Measurements from ENCODE around the gene GRK7. TPM values are rescaled to one million over a fixed set of nuclear protein-coding genes. Genes with fewer than 3 reads are reported as not detected.
"Not testable (repeated sequence)": the region's sequence is repeated elsewhere in the genome, so short reads cannot be mapped to it uniquely, and the experiment has no call there.

GRK7 gene
- total RNA-seq, 1 donor from 2014 or later = not detected

- intact Hi-C loops (cut with DNase I) = no loop called here
- ATAC-seq (no peak), DNase-seq (ENCODE audit: low spot score) (no peak)
Measured at GRCh38 chr3:141746962-141747361, 16.2 kb upstream of the GRK7 start.

GRCh38 chr3:141753399-141753798, 9.8 kb upstream of the GRK7 start:
- no peak for ATAC-seq
- DNase-seq (ENCODE audit: low spot score) = no peak
- intact Hi-C loops (cut with DNase I) = no loop called here

- DNase-seq (ENCODE audit: low spot score) = no peak
- intact Hi-C loops (cut with DNase I) = no loop called here
- no peak for ATAC-seq
Measured at GRCh38 chr3:141754032-141754431, 9.2 kb upstream of the GRK7 start.

GRCh38 chr3:141762552-141762951, 656 bp upstream of the GRK7 start:
- ATAC-seq; intact Hi-C loops (cut with DNase I): not testable (repeated sequence)

GRCh38 chr3:141764045-141764444, 837 bp downstream of the GRK7 start:
- ATAC-seq = no peak
- intact Hi-C loops (cut with DNase I) = no loop called here
- no peak for DNase-seq (ENCODE audit: low spot score)

More at GRCh38 chr3:141762552-141762951, 656 bp upstream of the GRK7 start:
- not testable (repeated sequence) for DNase-seq (ENCODE audit: low spot score)

- intact Hi-C loops (cut with DNase I) = no loop called here
- DNase-seq (ENCODE audit: low spot score) (no peak), ATAC-seq (no peak)
Measured at GRCh38 chr3:141764465-141764864, 1.3 kb downstream of the GRK7 start.

GRCh38 chr3:141764986-141765385, 1.8 kb downstream of the GRK7 start:
- no peak for DNase-seq (ENCODE audit: low spot score)

GRCh38 chr3:141767066-141767465, 3.9 kb downstream of the GRK7 start:
- intact Hi-C loops (cut with DNase I) = no loop called here
- ATAC-seq = no peak
- no peak for DNase-seq (ENCODE audit: low spot score)

More at GRCh38 chr3:141764986-141765385, 1.8 kb downstream of the GRK7 start:
- no peak for ATAC-seq
- intact Hi-C loops (cut with DNase I) = no loop called here

- intact Hi-C loops (cut with DNase I) = no loop called here
- DNase-seq (ENCODE audit: low spot score) = no peak
- no peak for ATAC-seq
Measured at GRCh38 chr3:141769221-141769894, 6.2 kb downstream of the GRK7 start.

GRCh38 chr3:141773676-141774075, 10.5 kb downstream of the GRK7 start:
- ATAC-seq (no peak), DNase-seq (ENCODE audit: low spot score) (no peak)
- intact Hi-C loops (cut with DNase I) = no loop called here

- ATAC-seq (no peak), DNase-seq (ENCODE audit: low spot score) (no peak)
- intact Hi-C loops (cut with DNase I) = no loop called here
Measured at GRCh38 chr3:141776376-141776775, 13.2 kb downstream of the GRK7 start.

- DNase-seq (ENCODE audit: low spot score) = no peak
- ATAC-seq = no peak
- intact Hi-C loops (cut with DNase I) = no loop called here
Measured at GRCh38 chr3:141776885-141777284, 13.7 kb downstream of the GRK7 start.

GRCh38 chr3:141777957-141778813, 15.0 kb downstream of the GRK7 start:
- intact Hi-C loops (cut with DNase I) = no loop called here
- ATAC-seq (peak; percentile 17), DNase-seq (ENCODE audit: low spot score) (no peak)

- ATAC-seq (no peak), DNase-seq (ENCODE audit: low spot score) (no peak)
- intact Hi-C loops (cut with DNase I) = no loop called here
Measured at GRCh38 chr3:141779667-141780066, 16.5 kb downstream of the GRK7 start.

- DNase-seq (ENCODE audit: low spot score) (no peak), ATAC-seq (no peak)
- intact Hi-C loops (cut with DNase I) = no loop called here
Measured at GRCh38 chr3:141782386-141782932, 19.3 kb downstream of the GRK7 start.

- intact Hi-C loops (cut with DNase I) = no loop called here
- DNase-seq (ENCODE audit: low spot score) = no peak
- ATAC-seq = no peak
Measured at GRCh38 chr3:141783632-141784031, 20.4 kb downstream of the GRK7 start.

GRCh38 chr3:141784096-141784495, 20.9 kb downstream of the GRK7 start:
- ATAC-seq (peak; percentile 13), DNase-seq (ENCODE audit: low spot score) (no peak)
- intact Hi-C loops (cut with DNase I) = no loop called here

GRCh38 chr3:141784531-141784930, 21.3 kb downstream of the GRK7 start:
- ATAC-seq (no peak), DNase-seq (ENCODE audit: low spot score) (no peak)
- intact Hi-C loops (cut with DNase I) = no loop called here

GRCh38 chr3:141788149-141788548, 24.9 kb downstream of the GRK7 start:
- intact Hi-C loops (cut with DNase I) = no loop called here
- DNase-seq (ENCODE audit: low spot score) = no peak
- no peak for ATAC-seq

- intact Hi-C loops (cut with DNase I); ATAC-seq; DNase-seq (ENCODE audit: low spot score): not testable (repeated sequence)
Measured at GRCh38 chr3:141788750-141789149, 25.5 kb downstream of the GRK7 start.

All from sciatic nerve (tissue), 2 donors.